ENCODE data around the gene HIP1. TPM values are rescaled to one million over a fixed set of nuclear protein-coding genes. Genes with fewer than 3 reads are reported as not detected.

HIP1 gene
- total RNA-seq, 1 donor from 2014 or later: 65.5 TPM

GRCh38 chr7:75584354-75584753 is 154.4 kb downstream of the HIP1 start:
- Mint-ChIP-seq H3K27ac (ENCODE audit: unreplicated experiment) (no peak overlapping the region), H3K9me3 (ENCODE audit: unreplicated experiment) (no peaks in the 10 kb centered on the region), H3K27me3 (ENCODE audit: unreplicated experiment) (peaks cover 1% of the 10 kb centered on the region), H3K36me3 (ENCODE audit: unreplicated experiment) (no peaks in the 10 kb centered on the region), H3K4me1 (ENCODE audit: low read depth, unreplicated experiment) (no peaks in the 10 kb centered on the region), H3K4me3 (ENCODE audit: unreplicated experiment) (no peak overlapping the region)
- no peak for DNase-seq
- TF ChIP-seq, protein P1, sequence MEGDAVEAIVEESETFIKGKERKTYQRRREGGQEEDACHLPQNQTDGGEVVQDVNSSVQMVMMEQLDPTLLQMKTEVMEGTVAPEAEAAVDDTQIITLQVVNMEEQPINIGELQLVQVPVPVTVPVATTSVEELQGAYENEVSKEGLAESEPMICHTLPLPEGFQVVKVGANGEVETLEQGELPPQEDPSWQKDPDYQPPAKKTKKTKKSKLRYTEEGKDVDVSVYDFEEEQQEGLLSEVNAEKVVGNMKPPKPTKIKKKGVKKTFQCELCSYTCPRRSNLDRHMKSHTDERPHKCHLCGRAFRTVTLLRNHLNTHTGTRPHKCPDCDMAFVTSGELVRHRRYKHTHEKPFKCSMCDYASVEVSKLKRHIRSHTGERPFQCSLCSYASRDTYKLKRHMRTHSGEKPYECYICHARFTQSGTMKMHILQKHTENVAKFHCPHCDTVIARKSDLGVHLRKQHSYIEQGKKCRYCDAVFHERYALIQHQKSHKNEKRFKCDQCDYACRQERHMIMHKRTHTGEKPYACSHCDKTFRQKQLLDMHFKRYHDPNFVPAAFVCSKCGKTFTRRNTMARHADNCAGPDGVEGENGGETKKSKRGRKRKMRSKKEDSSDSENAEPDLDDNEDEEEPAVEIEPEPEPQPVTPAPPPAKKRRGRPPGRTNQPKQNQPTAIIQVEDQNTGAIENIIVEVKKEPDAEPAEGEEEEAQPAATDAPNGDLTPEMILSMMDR (IDR thresholded peaks at IDR 0.05; ENCODE audit: partially characterized antibody, unreplicated experiment): no peak

DNA sequence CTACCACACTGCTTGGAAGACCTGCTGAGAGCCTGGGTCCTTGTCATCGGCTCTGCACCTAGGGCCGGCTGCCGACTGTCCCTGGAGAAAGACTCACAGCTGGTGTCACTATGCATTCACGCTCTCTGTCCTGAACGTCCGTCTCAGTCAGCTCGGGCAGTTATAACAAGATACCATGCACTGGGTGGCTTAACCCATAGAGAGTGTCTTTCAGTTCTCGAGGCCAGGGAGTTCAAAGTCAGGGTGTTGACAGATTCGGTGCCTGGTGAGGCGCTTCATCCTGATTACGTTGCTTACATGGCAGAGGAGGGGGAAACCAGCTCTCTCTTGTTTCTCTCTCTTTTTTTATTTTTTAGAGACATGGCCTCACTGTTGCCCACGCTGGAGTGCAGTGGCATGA is 155.5 kb downstream of the HIP1 start:
- DNase-seq: no peak
- H3K4me1 Mint-ChIP-seq (ENCODE audit: low read depth, unreplicated experiment): no peaks in the 10 kb centered on the region
- no peaks in the 10 kb centered on the region for H3K36me3 Mint-ChIP-seq (ENCODE audit: unreplicated experiment)
- no peak overlapping the region for H3K27ac Mint-ChIP-seq (ENCODE audit: unreplicated experiment)
- peak overlapping the region; percentile 28 for H3K4me3 Mint-ChIP-seq (ENCODE audit: unreplicated experiment)
- TF ChIP-seq, protein P1 (IDR thresholded peaks at IDR 0.05; ENCODE audit: partially characterized antibody, unreplicated experiment): no peak
- H3K9me3 Mint-ChIP-seq (ENCODE audit: unreplicated experiment): no peaks in the 10 kb centered on the region
- H3K27me3 Mint-ChIP-seq (ENCODE audit: unreplicated experiment): peaks cover 1% of the 10 kb centered on the region

- Mint-ChIP-seq H3K36me3 (ENCODE audit: unreplicated experiment) (no peaks in the 10 kb centered on the region), H3K27ac (ENCODE audit: unreplicated experiment) (no peak overlapping the region), H3K27me3 (ENCODE audit: unreplicated experiment) (peaks cover 1% of the 10 kb centered on the region), H3K4me3 (ENCODE audit: unreplicated experiment) (no peak overlapping the region), H3K9me3 (ENCODE audit: unreplicated experiment) (peaks cover 2% of the 10 kb centered on the region), H3K4me1 (ENCODE audit: low read depth, unreplicated experiment) (no peaks in the 10 kb centered on the region)
- TF ChIP-seq, protein P1 (IDR thresholded peaks at IDR 0.05; ENCODE audit: partially characterized antibody, unreplicated experiment): no peak
- DNase-seq: no peak
Observed at GRCh38 chr7:75579899-75580298, 158.8 kb downstream of the HIP1 start.

DNA sequence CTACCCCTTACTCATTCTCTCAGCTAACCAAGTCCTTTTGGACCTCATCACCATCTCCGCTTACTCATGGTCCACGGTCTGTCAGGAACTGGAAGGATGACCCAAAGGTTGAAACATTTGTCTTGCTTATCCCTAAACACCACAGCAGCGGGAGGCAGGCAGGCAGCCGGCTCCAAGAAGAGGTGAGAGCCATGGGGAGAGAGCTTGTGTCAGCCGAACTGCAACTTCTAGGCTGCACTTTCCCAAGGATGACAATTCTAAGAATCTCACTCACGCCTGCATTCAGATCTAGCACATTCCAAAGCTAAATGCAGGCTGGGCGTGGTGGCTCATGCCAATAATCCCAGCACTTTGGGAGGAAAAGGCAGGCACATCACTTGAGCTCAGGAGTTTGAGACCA is 160.7 kb downstream of the HIP1 start:
- Mint-ChIP-seq H3K36me3 (ENCODE audit: unreplicated experiment) (no peaks in the 10 kb centered on the region), H3K27ac (ENCODE audit: unreplicated experiment) (no peak overlapping the region), H3K4me1 (ENCODE audit: low read depth, unreplicated experiment) (no peaks in the 10 kb centered on the region), H3K27me3 (ENCODE audit: unreplicated experiment) (peaks cover 1% of the 10 kb centered on the region), H3K9me3 (ENCODE audit: unreplicated experiment) (peaks cover 2% of the 10 kb centered on the region), H3K4me3 (ENCODE audit: unreplicated experiment) (no peak overlapping the region)
- DNase-seq: no peak
- TF ChIP-seq, protein P1 (IDR thresholded peaks at IDR 0.05; ENCODE audit: partially characterized antibody, unreplicated experiment): no peak

GRCh38 chr7:75575488-75576121 is 163.1 kb downstream of the HIP1 start:
- Mint-ChIP-seq H3K27ac (ENCODE audit: unreplicated experiment) (no peak overlapping the region), H3K36me3 (ENCODE audit: unreplicated experiment) (no peaks in the 10 kb centered on the region), H3K4me3 (ENCODE audit: unreplicated experiment) (no peak overlapping the region)

More at GRCh38 chr7:75575488-75576121, 163.1 kb downstream of the HIP1 start:
- Mint-ChIP-seq H3K27me3 (ENCODE audit: unreplicated experiment) (no peaks in the 10 kb centered on the region), H3K4me1 (ENCODE audit: low read depth, unreplicated experiment) (no peaks in the 10 kb centered on the region), H3K9me3 (ENCODE audit: unreplicated experiment) (peaks cover 3% of the 10 kb centered on the region)
- DNase-seq: no peak
- TF ChIP-seq, protein P1 (IDR thresholded peaks at IDR 0.05; ENCODE audit: partially characterized antibody, unreplicated experiment): no peak

All from glutamatergic neuron (in vitro differentiated cells).